ENCODE results near the gene GNAZ.

GNAZ gene

GRCh38 chr22:23150762-23151161 lies 80.4 kb downstream of the GNAZ start:
- Histone ChIP-seq H3K27ac (no peak overlapping the region), H3K4me3 (no peak overlapping the region)
- TF ChIP-seq, protein P1, sequence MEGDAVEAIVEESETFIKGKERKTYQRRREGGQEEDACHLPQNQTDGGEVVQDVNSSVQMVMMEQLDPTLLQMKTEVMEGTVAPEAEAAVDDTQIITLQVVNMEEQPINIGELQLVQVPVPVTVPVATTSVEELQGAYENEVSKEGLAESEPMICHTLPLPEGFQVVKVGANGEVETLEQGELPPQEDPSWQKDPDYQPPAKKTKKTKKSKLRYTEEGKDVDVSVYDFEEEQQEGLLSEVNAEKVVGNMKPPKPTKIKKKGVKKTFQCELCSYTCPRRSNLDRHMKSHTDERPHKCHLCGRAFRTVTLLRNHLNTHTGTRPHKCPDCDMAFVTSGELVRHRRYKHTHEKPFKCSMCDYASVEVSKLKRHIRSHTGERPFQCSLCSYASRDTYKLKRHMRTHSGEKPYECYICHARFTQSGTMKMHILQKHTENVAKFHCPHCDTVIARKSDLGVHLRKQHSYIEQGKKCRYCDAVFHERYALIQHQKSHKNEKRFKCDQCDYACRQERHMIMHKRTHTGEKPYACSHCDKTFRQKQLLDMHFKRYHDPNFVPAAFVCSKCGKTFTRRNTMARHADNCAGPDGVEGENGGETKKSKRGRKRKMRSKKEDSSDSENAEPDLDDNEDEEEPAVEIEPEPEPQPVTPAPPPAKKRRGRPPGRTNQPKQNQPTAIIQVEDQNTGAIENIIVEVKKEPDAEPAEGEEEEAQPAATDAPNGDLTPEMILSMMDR (IDR thresholded peaks at IDR 0.05) = no peak
- no peak for DNase-seq (ENCODE audit: low spot score)

DNA sequence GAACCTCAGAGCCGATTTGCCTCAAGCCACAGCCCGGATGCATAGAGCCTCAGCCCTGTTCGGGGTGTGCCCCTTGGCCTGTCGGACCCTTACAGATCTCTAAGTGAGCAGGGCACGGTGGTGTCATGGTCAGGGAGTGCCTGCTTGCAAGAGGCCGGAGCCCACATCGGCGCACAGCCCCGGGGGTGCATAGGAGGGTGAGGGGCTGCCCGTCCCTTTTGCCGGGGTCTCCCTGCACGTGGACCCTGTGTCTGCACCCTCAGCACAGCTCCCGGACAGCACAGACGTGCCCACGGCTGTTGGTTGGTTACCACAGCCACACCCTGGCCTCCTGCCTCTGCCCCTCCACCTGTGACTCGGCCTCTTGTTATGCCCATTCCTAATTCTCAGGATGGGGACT lies 81.5 kb downstream of the GNAZ start:
- H3K27ac ChIP-seq = no peak overlapping the region

DNA sequence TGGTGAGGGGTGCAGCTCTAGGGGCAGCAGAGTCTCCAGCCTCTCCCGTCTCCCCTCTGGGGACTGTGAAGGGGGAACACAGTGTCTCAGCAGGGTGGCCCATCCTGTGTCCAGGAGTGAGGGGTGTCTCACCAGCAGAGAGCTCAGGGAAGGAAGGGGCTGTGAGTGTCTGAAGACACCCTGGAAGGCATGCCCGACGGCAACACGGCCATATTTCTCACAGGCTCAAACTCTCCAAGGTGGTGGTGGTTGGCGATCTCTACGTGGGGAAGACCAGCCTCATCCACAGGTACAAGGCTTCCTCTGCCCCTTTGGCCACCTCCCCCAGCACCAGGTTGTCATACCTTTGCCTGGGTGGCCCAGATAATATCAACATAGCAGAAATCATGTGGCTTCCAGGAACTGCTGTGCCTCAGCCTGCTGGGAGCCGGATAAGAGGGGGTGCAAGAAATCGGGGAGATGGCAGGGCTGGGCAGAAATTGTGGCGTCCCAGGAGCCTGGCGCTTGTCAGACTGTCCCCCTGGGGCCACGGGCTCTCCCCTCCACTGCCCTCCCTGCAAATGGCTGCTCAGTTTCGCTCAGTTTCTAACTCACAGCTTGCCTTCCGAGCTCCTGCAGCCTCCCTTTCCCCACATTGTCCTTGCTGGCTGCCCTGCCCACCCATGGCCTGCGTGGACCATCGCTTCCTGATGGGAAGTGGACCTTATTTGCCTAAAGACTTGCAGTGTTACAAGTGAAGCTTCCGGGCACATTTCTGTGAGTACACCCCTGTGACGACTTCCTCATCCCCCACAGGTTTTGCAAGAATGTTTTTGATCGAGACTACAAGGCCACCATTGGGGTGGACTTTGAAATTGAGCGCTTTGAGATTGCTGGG lies 82.2 kb downstream of the GNAZ start:
- Histone ChIP-seq H3K27ac (no peak overlapping the region), H3K4me3 (no peak overlapping the region)
- no peak for DNase-seq (ENCODE audit: low spot score)
- TF ChIP-seq, protein P1 (IDR thresholded peaks at IDR 0.05) = no peak

More for the DNA sequence above, 81.5 kb downstream of the GNAZ start:
- TF ChIP-seq, protein P1 (IDR thresholded peaks at IDR 0.05) = no peak
- DNase-seq (ENCODE audit: low spot score) = no peak
- H3K4me3 ChIP-seq = no peak overlapping the region

DNA sequence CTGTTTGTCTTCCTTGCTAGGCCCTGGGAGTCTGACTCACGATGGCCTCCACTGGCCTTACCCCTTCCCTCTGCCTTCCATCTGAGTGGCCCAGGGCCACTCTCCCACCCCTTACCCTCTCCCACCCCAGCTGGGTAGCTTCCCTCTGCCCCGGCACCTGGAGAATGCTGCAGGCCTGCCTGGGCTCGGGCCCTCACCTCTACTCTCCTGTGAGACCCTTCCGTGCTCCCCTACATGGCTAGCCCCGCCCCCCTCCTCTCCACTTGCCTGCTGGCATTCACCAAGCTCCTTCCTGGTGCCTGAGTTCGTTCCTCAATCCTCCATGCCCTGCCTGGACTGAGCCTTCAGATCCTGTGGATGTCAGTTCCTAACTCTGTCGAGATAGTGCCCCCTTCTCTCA lies 83.7 kb downstream of the GNAZ start:
- DNase-seq (ENCODE audit: low spot score) = no peak
- no peak overlapping the region for H3K4me3 ChIP-seq
- TF ChIP-seq, protein P1 (IDR thresholded peaks at IDR 0.05) = no peak
- no peak overlapping the region for H3K27ac ChIP-seq

DNA sequence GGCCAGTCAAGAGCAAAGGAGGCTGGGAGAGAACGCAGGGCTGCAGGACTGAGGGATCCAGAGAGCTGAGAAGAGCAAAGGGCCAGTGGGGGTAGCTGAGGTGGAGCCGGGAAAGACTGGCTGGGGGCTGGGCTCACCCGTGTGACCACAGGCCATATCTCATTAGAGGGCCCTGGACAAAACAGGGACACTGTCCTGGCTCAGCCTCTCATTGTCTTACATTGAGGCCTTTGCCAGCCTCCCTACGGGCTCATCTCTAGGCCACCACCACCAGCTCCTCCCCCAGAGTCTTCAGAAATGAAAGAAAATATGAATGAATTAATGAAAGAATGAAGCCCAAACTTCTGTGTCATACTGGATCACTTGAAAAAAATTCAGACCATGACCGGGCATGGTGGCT lies 84.1 kb downstream of the GNAZ start:
- H3K4me3 ChIP-seq = no peak overlapping the region
- H3K27ac ChIP-seq = no peak overlapping the region
- TF ChIP-seq, protein P1 (IDR thresholded peaks at IDR 0.05) = no peak
- no peak for DNase-seq (ENCODE audit: low spot score)

DNA sequence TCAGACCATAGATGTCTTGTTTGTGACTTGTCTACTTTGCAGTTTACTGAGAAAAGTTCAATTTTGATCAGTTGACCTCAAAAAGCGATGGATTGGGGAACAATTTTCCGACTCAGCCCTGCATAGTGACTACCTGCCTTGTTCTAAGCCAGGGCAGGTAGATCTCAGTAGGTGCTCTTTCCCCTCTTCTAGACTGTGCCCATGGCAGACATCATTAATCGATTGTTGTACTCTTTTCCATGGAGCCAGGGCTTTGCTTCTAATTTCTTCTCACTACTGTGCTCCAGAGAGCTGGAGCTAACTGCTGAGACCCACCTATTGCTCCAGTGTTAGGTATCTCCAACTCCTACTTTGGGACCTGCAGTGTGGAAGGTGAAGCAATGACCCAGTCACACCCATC lies 84.8 kb downstream of the GNAZ start:
- no peak for DNase-seq (ENCODE audit: low spot score)
- TF ChIP-seq, protein P1 (IDR thresholded peaks at IDR 0.05) = no peak
- H3K27ac ChIP-seq = no peak overlapping the region
- H3K4me3 ChIP-seq = no peak overlapping the region

- DNase-seq (ENCODE audit: low spot score) = no peak
- Histone ChIP-seq H3K4me3 (no peak overlapping the region), H3K27ac (no peak overlapping the region)
- TF ChIP-seq, protein P1 (IDR thresholded peaks at IDR 0.05) = no peak
Observed at GRCh38 chr22:23155831-23156230, 85.5 kb downstream of the GNAZ start.

Measured in coronary artery (tissue), 2 donors.